Thoracic aorta (tissue), 2 donors: Measurements from ENCODE around the gene SMARCA4. TPM values are rescaled to one million over a fixed set of nuclear protein-coding genes. Genes with fewer than 3 reads are reported as not detected.

ENCODE experiments used
- ATAC-seq: fragments of 150-250 bp; one replicate; pipeline ENCODE4 v1.8.0; 2017; ENCODE audit warnings: low read depth; ENCODE audit not compliant: insufficient number of reproducible peaks, low FRiP score
- DNase-seq: peaks from one replicate; pipeline ENCODE4 v3.0.0-alpha.2; 2020; ENCODE audit warnings: low spot score
- H3K27ac ChIP-seq, 2 donors: fragments of 200-600 bp; sonication (generic); 1 replicate in 1 of 2; 2 replicates in 1 of 2; pipeline ENCODE4 v1.5.1; 2016; ENCODE audit warnings: mild to moderate bottlenecking in 2 of 2, moderate library complexity in 2 of 2
- H3K27me3 ChIP-seq: fragments of 200-600 bp; sonication (generic); replicated peaks from 2 replicates; pipeline ENCODE4 v1.6.0; 2016; ENCODE audit warnings: mild to moderate bottlenecking; ENCODE audit not compliant: insufficient read depth
- H3K36me3 ChIP-seq: fragments of 200-600 bp; sonication (generic); one replicate; pipeline ENCODE4 v1.5.1; 2016
- H3K4me1 ChIP-seq, 2 donors: fragments of 200-600 bp; sonication (generic); 1 replicate in 1 of 2; 2 replicates in 1 of 2; pipeline versions ENCODE4 v1.5.1 to v1.6.0; 2016; ENCODE audit warnings: low read depth in 2 of 2, mild to moderate bottlenecking in 1 of 2; ENCODE audit not compliant: control insufficient read depth in 1 of 2
- H3K4me3 ChIP-seq: fragments of 200-600 bp; sonication (generic); 2 replicates; pipeline ENCODE4 v1.5.1; 2016; ENCODE audit warnings: mild to moderate bottlenecking
- H3K9me3 ChIP-seq: fragments of 200-600 bp; sonication (generic); 2 replicates; pipeline ENCODE4 v1.5.1; 2016
- total RNA-seq, 2 donors: library from RNA; depleted of rRNA; stranded (reverse); fragments of >200 nt; gene quantifications; one replicate each; pipeline versions ENCODE4 v1.1.0 to v1.2.3, GENCODE V29; 2016
- TF ChIP-seq, protein P1 (sequence below): fragments of 200-600 bp; sonication (generic); IDR thresholded peaks from one replicate; pipeline ENCODE4 v1.5.1; 2019; ENCODE audit warnings: antibody characterized with exemption

The SMARCA4 gene
- total RNA-seq, 2 donors from 2014 or later, result 63.8 to 85.9 TPM

DNA sequence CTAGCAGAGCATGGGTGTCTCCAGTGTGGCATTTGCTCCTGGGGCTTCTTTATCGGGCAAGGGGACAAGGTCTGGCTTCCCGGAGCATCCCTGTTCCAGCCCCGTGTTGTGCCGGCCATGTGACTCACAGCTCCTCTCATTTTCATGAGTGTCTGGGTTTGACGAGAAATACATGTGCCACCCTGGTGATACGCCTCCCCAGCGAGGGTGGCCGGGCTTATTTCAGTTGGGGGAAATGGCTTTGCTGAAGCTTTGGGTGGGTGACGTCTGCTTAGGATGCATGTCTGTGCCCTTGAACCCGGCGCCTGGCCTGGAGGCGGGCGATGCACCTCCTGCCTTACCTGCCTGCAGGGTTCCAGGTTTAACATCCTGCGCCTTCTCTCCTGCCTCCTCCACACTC lies 66.6 kb downstream of the SMARCA4 start:
- no peaks in the 10 kb centered on the region for H3K9me3 ChIP-seq
- no peaks in the 10 kb centered on the region for H3K4me1 ChIP-seq
- H3K36me3 ChIP-seq, result peaks cover 75% of the 10 kb centered on the region
- no peak overlapping the region for H3K27ac ChIP-seq
- H3K27me3 ChIP-seq, result no peaks in the 10 kb centered on the region
- DNase-seq, result no peak
- TF ChIP-seq, protein P1, sequence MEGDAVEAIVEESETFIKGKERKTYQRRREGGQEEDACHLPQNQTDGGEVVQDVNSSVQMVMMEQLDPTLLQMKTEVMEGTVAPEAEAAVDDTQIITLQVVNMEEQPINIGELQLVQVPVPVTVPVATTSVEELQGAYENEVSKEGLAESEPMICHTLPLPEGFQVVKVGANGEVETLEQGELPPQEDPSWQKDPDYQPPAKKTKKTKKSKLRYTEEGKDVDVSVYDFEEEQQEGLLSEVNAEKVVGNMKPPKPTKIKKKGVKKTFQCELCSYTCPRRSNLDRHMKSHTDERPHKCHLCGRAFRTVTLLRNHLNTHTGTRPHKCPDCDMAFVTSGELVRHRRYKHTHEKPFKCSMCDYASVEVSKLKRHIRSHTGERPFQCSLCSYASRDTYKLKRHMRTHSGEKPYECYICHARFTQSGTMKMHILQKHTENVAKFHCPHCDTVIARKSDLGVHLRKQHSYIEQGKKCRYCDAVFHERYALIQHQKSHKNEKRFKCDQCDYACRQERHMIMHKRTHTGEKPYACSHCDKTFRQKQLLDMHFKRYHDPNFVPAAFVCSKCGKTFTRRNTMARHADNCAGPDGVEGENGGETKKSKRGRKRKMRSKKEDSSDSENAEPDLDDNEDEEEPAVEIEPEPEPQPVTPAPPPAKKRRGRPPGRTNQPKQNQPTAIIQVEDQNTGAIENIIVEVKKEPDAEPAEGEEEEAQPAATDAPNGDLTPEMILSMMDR, result no peak
- H3K4me3 ChIP-seq, result no peak overlapping the region
- ATAC-seq, result no peak

DNA sequence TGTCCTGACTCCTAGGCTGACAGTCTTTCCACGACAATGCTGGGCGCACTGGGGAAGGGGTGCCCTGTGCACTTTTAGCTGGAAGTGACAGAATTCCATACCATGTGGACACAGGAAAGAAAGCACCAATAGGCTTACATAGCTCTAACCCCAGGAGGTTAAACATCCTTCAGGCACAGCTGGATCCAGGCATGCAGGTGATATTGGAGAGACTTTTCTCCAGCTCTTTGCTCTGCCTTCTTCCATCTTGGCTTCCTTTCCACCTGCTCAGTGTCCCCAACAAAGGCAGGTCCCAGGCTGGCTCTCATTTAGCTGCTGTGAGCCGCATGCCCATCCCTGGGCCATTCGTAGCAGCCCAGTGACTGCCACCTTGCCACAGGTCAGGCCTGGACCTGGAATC lies 67.3 kb downstream of the SMARCA4 start:
- H3K36me3 ChIP-seq, result peaks cover 76% of the 10 kb centered on the region

DNA sequence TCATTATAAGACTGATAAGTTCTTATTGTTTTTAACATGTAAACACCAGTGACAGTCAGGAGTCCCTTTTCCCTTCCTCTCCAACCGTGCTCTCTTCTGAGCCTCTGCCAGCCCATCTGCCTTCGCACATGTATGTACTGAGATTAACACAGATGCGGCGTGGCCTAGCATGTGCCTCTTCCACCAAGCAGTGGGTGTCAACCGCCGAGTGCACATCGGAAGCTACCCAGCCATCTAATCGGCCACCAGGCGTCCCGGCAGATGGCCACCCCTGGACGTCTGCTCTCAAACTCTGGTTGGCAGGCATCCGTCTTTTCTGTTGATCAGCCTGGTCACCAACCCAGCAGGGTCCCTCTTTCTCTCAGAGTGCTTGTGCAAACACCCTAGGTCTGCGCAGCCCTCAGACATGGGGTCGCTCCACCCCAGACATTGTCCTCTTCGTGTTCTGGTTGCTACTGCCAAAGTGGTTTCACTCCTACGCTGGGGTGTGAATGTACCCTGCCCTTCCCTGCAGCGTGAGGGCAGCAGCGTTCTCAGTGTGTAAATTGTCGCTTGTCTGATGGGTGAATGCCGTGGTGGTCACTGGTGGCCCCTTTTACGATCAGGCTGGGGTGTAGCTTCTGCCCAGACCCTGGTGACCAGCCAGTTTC lies 70.7 kb downstream of the SMARCA4 start:
- no peaks in the 10 kb centered on the region for H3K9me3 ChIP-seq
- DNase-seq (no peak), ATAC-seq (no peak)
- no peak overlapping the region for H3K27ac ChIP-seq
- TF ChIP-seq, protein P1, result no peak
- H3K36me3 ChIP-seq, result peaks cover 65% of the 10 kb centered on the region
- H3K4me3 ChIP-seq, result no peak overlapping the region
- H3K27me3 ChIP-seq, result no peaks in the 10 kb centered on the region
- peaks cover 0 to 20% of the 10 kb centered on the region in 2 donors for H3K4me1 ChIP-seq

More for the DNA sequence above, 67.3 kb downstream of the SMARCA4 start:
- DNase-seq, result no peak
- TF ChIP-seq, protein P1, result no peak
- no peaks in the 10 kb centered on the region for H3K27me3 ChIP-seq
- H3K4me1 ChIP-seq, result no peaks in the 10 kb centered on the region
- no peak for ATAC-seq
- H3K9me3 ChIP-seq, result no peaks in the 10 kb centered on the region
- no peak overlapping the region for H3K27ac ChIP-seq
- H3K4me3 ChIP-seq, result no peak overlapping the region

DNA sequence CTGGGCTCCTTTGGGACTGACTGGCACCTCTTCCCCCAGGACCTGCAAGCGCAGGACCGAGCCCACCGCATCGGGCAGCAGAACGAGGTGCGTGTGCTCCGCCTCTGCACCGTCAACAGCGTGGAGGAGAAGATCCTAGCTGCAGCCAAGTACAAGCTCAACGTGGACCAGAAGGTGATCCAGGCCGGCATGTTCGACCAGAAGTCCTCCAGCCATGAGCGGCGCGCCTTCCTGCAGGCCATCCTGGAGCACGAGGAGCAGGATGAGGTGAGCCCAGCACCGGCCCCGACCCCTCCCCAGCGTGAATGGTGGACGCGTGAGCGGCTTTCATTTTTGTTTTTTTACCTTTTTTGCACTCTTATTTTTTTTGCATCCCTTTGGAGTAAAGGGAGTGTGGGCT lies 72.4 kb downstream of the SMARCA4 start:
- ATAC-seq (no peak), DNase-seq (no peak)
- H3K36me3 ChIP-seq, result peaks cover 57% of the 10 kb centered on the region
- H3K27me3 ChIP-seq, result no peaks in the 10 kb centered on the region
- H3K4me1 ChIP-seq, result peaks cover 0 to 20% of the 10 kb centered on the region in 2 donors
- H3K27ac ChIP-seq, result no peak overlapping the region
- no peak overlapping the region for H3K4me3 ChIP-seq
- H3K9me3 ChIP-seq, result no peaks in the 10 kb centered on the region
- TF ChIP-seq, protein P1, result no peak

DNA sequence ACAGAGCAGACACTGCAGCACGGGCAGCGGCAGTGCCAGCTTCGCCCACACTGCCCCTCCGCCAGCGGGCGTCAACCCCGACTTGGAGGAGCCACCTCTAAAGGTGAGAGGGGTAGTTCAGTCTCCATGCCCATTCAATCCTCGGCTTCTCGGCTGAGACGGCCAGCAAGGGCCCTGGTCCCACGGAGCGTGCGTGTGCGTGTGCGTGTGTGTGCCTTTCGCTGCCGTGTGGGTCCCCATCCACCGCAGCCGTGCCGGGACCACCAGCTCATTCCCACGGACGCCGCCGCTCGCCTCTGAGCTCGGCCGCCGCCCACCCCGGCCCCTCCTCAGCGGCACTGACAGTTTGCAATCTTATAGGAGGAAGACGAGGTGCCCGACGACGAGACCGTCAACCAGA lies 72.9 kb downstream of the SMARCA4 start:
- peaks cover 58% of the 10 kb centered on the region for H3K36me3 ChIP-seq
- TF ChIP-seq, protein P1, result no peak
- ATAC-seq, result no peak

More for the DNA sequence above, 72.9 kb downstream of the SMARCA4 start:
- H3K27ac ChIP-seq, result no peak overlapping the region
- H3K9me3 ChIP-seq, result no peaks in the 10 kb centered on the region
- DNase-seq, result no peak
- no peaks in the 10 kb centered on the region for H3K27me3 ChIP-seq
- H3K4me1 ChIP-seq, result peaks cover 0 to 20% of the 10 kb centered on the region in 2 donors
- H3K4me3 ChIP-seq, result no peak overlapping the region
